H1 (cell line): ENCODE results near the gene ARHGEF3. TPM values are rescaled to one million over a fixed set of nuclear protein-coding genes. Genes with fewer than 3 reads are reported as not detected.

Experiments
- E2F6 ChIP-seq: IDR thresholded peaks from 2 replicates; pipeline ENCODE4 v1.6.1; 2012; ENCODE audit warnings: inconsistent platforms
- EGR1 ChIP-seq: IDR thresholded peaks from 2 replicates; pipeline ENCODE4 v1.6.1; 2011; ENCODE audit warnings: low read depth, low read length, borderline replicate concordance
- EZH2 ChIP-seq: fragments of 200-600 bp; sonication (generic); IDR thresholded peaks from 2 replicates; pipeline ENCODE4 v1.7.1; 2012; ENCODE audit warnings: low read depth, mild to moderate bottlenecking, moderate library complexity, low read length, inconsistent platforms; ENCODE audit not compliant: severe bottlenecking
- HDAC2 ChIP-seq, 2 experiments: fragments of 300-600 bp in 1 of 2; sonication (generic) in 1 of 2; IDR thresholded peaks; 2 replicates each; pipeline ENCODE4 v1.6.1; 2011 to 2012; ENCODE audit warnings: low read depth in 2 of 2, low read length in 2 of 2, mild to moderate bottlenecking in 2 of 2, moderate library complexity in 2 of 2, borderline replicate concordance in 1 of 2, inconsistent platforms in 1 of 2
- KDM4A ChIP-seq: IDR thresholded peaks from one replicate; pipeline ENCODE4 v1.7.1; 2012; ENCODE audit warnings: low read depth, mild to moderate bottlenecking, moderate library complexity, low read length, inconsistent platforms; ENCODE audit not compliant: severe bottlenecking
- PHF8 ChIP-seq: fragments of 200-600 bp; sonication (generic); conservative IDR thresholded peaks from 2 replicates; pipeline ENCODE4 v1.7.1; 2012; ENCODE audit warnings: low read depth, mild to moderate bottlenecking, inconsistent platforms, low read length, moderate library complexity
- POLR2A ChIP-seq, 2 experiments: IDR thresholded peaks; 1 replicate in 1 of 2; 2 replicates in 1 of 2; pipeline ENCODE4 v1.6.1; 2011; ENCODE audit warnings: low read depth in 2 of 2, low read length in 2 of 2, mild to moderate bottlenecking in 2 of 2; ENCODE audit errors: control extremely low read depth in 1 of 2
- SRF ChIP-seq: IDR thresholded peaks from 2 replicates; pipeline ENCODE4 v1.6.1; 2011; ENCODE audit warnings: mild to moderate bottlenecking, low read depth, low read length, moderate library complexity
- TAF1 ChIP-seq: IDR thresholded peaks from 2 replicates; pipeline ENCODE4 v1.6.1; 2011; ENCODE audit warnings: mild to moderate bottlenecking, low read depth, low read length
- polyA plus RNA-seq, 7 experiments: library from polyadenylated mRNA; depleted of rRNA in 3 of 7; stranded (reverse) in 5 of 7; unstranded in 2 of 7; fragments of >200 nt in 5 of 7; fragments of 200-250 nt in 2 of 7; gene quantifications; 1 replicate in 5 of 7; 2 replicates in 1 of 7; 4 replicates in 1 of 7; pipeline versions ENCODE4 v1.2.1 to v1.2.3, GENCODE V29; 2011 to 2013; ENCODE audit warnings: missing spikeins in 2 of 7, mixed read lengths in 2 of 7
- total RNA-seq: library from RNA; stranded (reverse); fragmentation: NEBNext Ultra II Directional; extraction: Animal tissue kit (Norgen Biotek cat#: 25700); gene quantifications from 2 replicates; pipeline ENCODE4 v1.2.1, GENCODE V29; 2021

Gene ARHGEF3
- total and polyA plus RNA-seq, 2 of the 8 experiments (the other 6 are each of a cell fraction or from before 2014, with no cell fraction given), result 2.8 to 6.0 TPM

- 0 out of 4 replicates have a peak, but pooled peaks of 1 of the 2 experiments have one; percentile 39 for TF ChIP-seq HDAC2 (IDR thresholded peaks at IDR 0.05; ENCODE audit: borderline replicate concordance in 1 of 2, low read depth in 2 of 2, low read length in 2 of 2)
- no peak for TF ChIP-seq EZH2
- peak; percentile 83 for TF ChIP-seq PHF8
- peak; percentile 95 for TF ChIP-seq KDM4A
- TF ChIP-seq TAF1, result peak; percentile 77
- TF ChIP-seq SRF, result no peak
- peak; percentile 86 to 90 for TF ChIP-seq POLR2A (IDR thresholded peaks at IDR 0.05; ENCODE audit: control extremely low read depth in 1 of 2, low read depth in 2 of 2, low read length in 2 of 2)
- 0 out of 2 replicates have a peak, but pooled peaks have one; percentile 3 for TF ChIP-seq EGR1
- TF ChIP-seq E2F6, result no peak; the same call in 1 of the 2 replicates
Measured at GRCh38 chr3:56682462-56683121, 119.2 kb downstream of the ARHGEF3 start (continued).
